Measurements from ENCODE around the gene DYRK2. TPM values are rescaled to one million over a fixed set of nuclear protein-coding genes. Genes with fewer than 3 reads are reported as not detected.
A peak's percentile ranks its signal among the peaks of the same experiment; 100 is the strongest.

The DYRK2 gene
- total and polyA plus RNA-seq, 10 of the 15 experiments (the other 5 are each of a cell fraction or from before 2014, with no cell fraction given): 3.1 to 35.9 (median 12.2) TPM

DNA sequence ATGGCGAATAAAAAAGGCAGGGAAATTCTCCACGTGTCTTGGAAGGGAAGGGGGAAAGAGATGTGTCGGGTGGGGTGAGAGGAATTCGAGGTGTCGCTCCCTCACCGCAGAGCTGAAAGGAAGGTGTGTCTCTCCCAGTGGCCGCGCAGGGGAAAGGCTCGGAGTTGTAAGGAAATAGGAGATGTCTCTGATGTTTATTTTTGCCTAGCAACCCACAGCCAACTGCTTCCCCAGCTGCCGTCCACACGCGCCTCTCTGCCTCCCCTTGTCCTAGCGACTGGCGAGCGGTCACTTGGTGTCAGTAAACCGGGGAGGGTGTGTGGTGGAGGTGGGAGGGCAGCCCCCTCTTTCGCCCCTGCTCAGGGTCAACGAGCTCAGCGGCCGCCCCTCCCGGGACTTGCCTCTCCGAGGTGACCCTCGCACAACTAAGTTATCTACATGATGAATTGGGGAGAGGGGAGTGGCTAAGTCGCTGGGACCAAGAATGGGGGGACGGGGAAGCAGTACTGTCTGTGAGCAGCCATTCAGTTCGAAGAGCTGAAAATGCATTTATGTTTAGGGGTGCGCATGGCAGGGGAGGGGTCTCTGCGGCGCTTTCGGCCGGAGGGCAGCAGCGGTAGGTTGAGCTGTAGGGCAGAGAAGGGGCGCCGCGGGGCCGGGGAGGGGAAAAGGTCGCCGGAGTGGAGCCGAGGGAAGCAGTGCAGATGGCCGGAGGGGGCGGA is 585 bp upstream of the DYRK2 start (continued):
- TF ChIP-seq TCF3 (IDR thresholded peaks at IDR 0.05; ENCODE audit: borderline replicate concordance, insufficient read depth, low read depth, low read length) (peak; percentile 35; the same call in 1 of the 2 replicates), NR2F1 (conservative IDR thresholded peaks at IDR 0.05) (no peak), EGR1 (IDR thresholded peaks at IDR 0.05; ENCODE audit: borderline replicate concordance in 1 of 2, low read depth in 2 of 2, low read length in 2 of 2) (no peak), FOXK2 (IDR thresholded peaks at IDR 0.05) (no peak), ZNF24 (IDR thresholded peaks at IDR 0.05) (no peak), SP1 (IDR thresholded peaks at IDR 0.05; ENCODE audit: low read depth, low read length) (no peak), TCF12 (IDR thresholded peaks at IDR 0.05; ENCODE audit: low read depth, low read length) (peak; percentile 41; the same call in 1 of the 2 replicates), ZNF622 (IDR thresholded peaks at IDR 0.05) (no peak)
- TF ChIP-seq, protein P1, sequence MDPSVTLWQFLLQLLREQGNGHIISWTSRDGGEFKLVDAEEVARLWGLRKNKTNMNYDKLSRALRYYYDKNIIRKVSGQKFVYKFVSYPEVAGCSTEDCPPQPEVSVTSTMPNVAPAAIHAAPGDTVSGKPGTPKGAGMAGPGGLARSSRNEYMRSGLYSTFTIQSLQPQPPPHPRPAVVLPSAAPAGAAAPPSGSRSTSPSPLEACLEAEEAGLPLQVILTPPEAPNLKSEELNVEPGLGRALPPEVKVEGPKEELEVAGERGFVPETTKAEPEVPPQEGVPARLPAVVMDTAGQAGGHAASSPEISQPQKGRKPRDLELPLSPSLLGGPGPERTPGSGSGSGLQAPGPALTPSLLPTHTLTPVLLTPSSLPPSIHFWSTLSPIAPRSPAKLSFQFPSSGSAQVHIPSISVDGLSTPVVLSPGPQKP (IDR thresholded peaks at IDR 0.05; ENCODE audit: low read depth, low read length): no peak
- TF ChIP-seq, protein P2, sequence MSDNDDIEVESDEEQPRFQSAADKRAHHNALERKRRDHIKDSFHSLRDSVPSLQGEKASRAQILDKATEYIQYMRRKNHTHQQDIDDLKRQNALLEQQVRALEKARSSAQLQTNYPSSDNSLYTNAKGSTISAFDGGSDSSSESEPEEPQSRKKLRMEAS (IDR thresholded peaks at IDR 0.05; ENCODE audit: low read depth, low read length): no peak
- TF ChIP-seq, protein P3, sequence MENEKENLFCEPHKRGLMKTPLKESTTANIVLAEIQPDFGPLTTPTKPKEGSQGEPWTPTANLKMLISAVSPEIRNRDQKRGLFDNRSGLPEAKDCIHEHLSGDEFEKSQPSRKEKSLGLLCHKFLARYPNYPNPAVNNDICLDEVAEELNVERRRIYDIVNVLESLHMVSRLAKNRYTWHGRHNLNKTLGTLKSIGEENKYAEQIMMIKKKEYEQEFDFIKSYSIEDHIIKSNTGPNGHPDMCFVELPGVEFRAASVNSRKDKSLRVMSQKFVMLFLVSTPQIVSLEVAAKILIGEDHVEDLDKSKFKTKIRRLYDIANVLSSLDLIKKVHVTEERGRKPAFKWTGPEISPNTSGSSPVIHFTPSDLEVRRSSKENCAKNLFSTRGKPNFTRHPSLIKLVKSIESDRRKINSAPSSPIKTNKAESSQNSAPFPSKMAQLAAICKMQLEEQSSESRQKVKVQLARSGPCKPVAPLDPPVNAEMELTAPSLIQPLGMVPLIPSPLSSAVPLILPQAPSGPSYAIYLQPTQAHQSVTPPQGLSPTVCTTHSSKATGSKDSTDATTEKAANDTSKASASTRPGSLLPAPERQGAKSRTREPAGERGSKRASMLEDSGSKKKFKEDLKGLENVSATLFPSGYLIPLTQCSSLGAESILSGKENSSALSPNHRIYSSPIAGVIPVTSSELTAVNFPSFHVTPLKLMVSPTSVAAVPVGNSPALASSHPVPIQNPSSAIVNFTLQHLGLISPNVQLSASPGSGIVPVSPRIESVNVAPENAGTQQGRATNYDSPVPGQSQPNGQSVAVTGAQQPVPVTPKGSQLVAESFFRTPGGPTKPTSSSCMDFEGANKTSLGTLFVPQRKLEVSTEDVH (IDR thresholded peaks at IDR 0.05; ENCODE audit: low read depth, partially characterized antibody): no peak
